Parathyroid adenoma (tissue), 2 donors: ENCODE results near the gene METTL2B.
"Not testable (repeated sequence)": the region's sequence is repeated elsewhere in the genome, so short reads cannot be mapped to it uniquely, and the experiment has no call there.

ENCODE experiments used
- H2AFZ ChIP-seq: fragments of 300-600 bp; sonication (generic); one replicate; pipeline ENCODE4 v1.7.0; 2017; ENCODE audit warnings: antibody characterized with exemption, mild to moderate bottlenecking
- H3K27ac ChIP-seq: fragments of 300-600 bp; sonication (generic); one replicate; pipeline ENCODE4 v1.7.0; 2017
- H3K27me3 ChIP-seq: fragments of 300-600 bp; sonication (generic); one replicate; pipeline ENCODE4 v1.7.0; 2017; ENCODE audit warnings: low read length; ENCODE audit not compliant: control insufficient read depth, insufficient read depth
- H3K36me3 ChIP-seq: fragments of 300-600 bp; sonication (generic); one replicate; pipeline ENCODE4 v1.7.0; 2017; ENCODE audit warnings: low read length; ENCODE audit not compliant: control insufficient read depth, insufficient read depth
- H3K4me1 ChIP-seq: fragments of 300-600 bp; sonication (generic); one replicate; pipeline ENCODE4 v1.7.0; 2017; ENCODE audit warnings: control low read depth
- H3K4me2 ChIP-seq: fragments of 300-600 bp; sonication (generic); one replicate; pipeline ENCODE4 v1.7.0; 2017; ENCODE audit warnings: low read length
- H3K4me3 ChIP-seq: fragments of 300-600 bp; sonication (generic); one replicate; pipeline ENCODE4 v1.7.0; 2017; ENCODE audit warnings: low read depth, low read length
- H3K79me2 ChIP-seq: fragments of 300-600 bp; sonication (generic); one replicate; pipeline ENCODE4 v1.7.0; 2017; ENCODE audit warnings: control low read depth
- H3K9ac ChIP-seq: fragments of 300-600 bp; sonication (generic); one replicate; pipeline ENCODE4 v1.7.0; 2017; ENCODE audit warnings: mild to moderate bottlenecking
- H3K9me3 ChIP-seq: fragments of 300-600 bp; sonication (generic); one replicate; pipeline ENCODE4 v1.7.0; 2017; ENCODE audit warnings: low read length; ENCODE audit not compliant: control insufficient read depth
- CTCF ChIP-seq: fragments of 300-600 bp; sonication (generic); IDR thresholded peaks from one replicate; pipeline ENCODE4 v1.7.0; 2017; ENCODE audit warnings: antibody characterized with exemption, mild to moderate bottlenecking
- donor health status: primary hyperparathyroidism.

METTL2B gene

GRCh38 chr7:128476402-128477335 is at the start of gene METTL2B:
Gene METTL2B (plus strand): TSS chr7:128476748. CDS start chr7:128476766, 18 bp downstream.
- not testable (repeated sequence) for H3K79me2 ChIP-seq
- peak; percentile 47 for TF ChIP-seq CTCF
- peak within 1 kb of the TSS; percentile 76 for H3K4me3 ChIP-seq

GRCh38 chr7:128427289-128427891 is 49.2 kb upstream of the METTL2B start:
- no peak overlapping the region for H3K9ac ChIP-seq

More at GRCh38 chr7:128476402-128477335, at the start of gene METTL2B:
- H3K4me1 ChIP-seq, H3K9me3 ChIP-seq, H3K27me3 ChIP-seq, H3K36me3 ChIP-seq: not testable (repeated sequence)
- Histone ChIP-seq H3K9ac (peak within 1 kb of the TSS; percentile 87), H2AFZ (peak within 1 kb of the TSS; percentile 97), H3K4me2 (peak within 1 kb of the TSS; percentile 63), H3K27ac (peak within 1 kb of the TSS; percentile 87)

GRCh38 chr7:128430207-128430606 is 46.3 kb upstream of the METTL2B start:
- no peaks in the 10 kb centered on the region for H3K27me3 ChIP-seq
- H3K9me3 ChIP-seq: no peaks in the 10 kb centered on the region
- no peaks in the 10 kb centered on the region for H3K79me2 ChIP-seq
- TF ChIP-seq CTCF: no peak
- no peak overlapping the region for H3K4me2 ChIP-seq
- no peaks in the 10 kb centered on the region for H3K4me1 ChIP-seq
- H2AFZ ChIP-seq: no peak overlapping the region
- H3K27ac ChIP-seq: no peak overlapping the region
- no peaks in the 10 kb centered on the region for H3K36me3 ChIP-seq
- no peak overlapping the region for H3K9ac ChIP-seq
- H3K4me3 ChIP-seq: no peak overlapping the region

More at GRCh38 chr7:128427289-128427891, 49.2 kb upstream of the METTL2B start:
- Histone ChIP-seq H3K79me2 (no peaks in the 10 kb centered on the region), H2AFZ (no peak overlapping the region), H3K4me3 (no peak overlapping the region), H3K4me2 (no peak overlapping the region), H3K9me3 (no peaks in the 10 kb centered on the region), H3K27me3 (no peaks in the 10 kb centered on the region), H3K4me1 (no peaks in the 10 kb centered on the region), H3K27ac (no peak overlapping the region), H3K36me3 (no peaks in the 10 kb centered on the region)
- TF ChIP-seq CTCF: peak; percentile 86

GRCh38 chr7:128431221-128431620 is 45.3 kb upstream of the METTL2B start:
- H3K4me2 ChIP-seq: no peak overlapping the region
- no peak for TF ChIP-seq CTCF
- H3K9me3 ChIP-seq: no peaks in the 10 kb centered on the region
- no peak overlapping the region for H2AFZ ChIP-seq
- no peaks in the 10 kb centered on the region for H3K4me1 ChIP-seq
- H3K4me3 ChIP-seq: no peak overlapping the region
- H3K79me2 ChIP-seq: no peaks in the 10 kb centered on the region
- no peaks in the 10 kb centered on the region for H3K27me3 ChIP-seq
- H3K27ac ChIP-seq: no peak overlapping the region
- no peak overlapping the region for H3K9ac ChIP-seq
- H3K36me3 ChIP-seq: no peaks in the 10 kb centered on the region
